GM23338 (cell line): ENCODE data around the gene ST8SIA4. TPM values are rescaled to one million over a fixed set of nuclear protein-coding genes. Genes with fewer than 3 reads are reported as not detected.

Experiments
- ATAC-seq: fragments of 200-7000 bp; cut with Tn5 transposase; 3 replicates; pipeline ENCODE4 v1.9.1; 2020
- DNase-seq: peaks from one replicate; pipeline ENCODE4 v3.0.0-alpha.2; 2015; ENCODE audit warnings: low spot score
- H2AFZ ChIP-seq: fragments of 200-600 bp; sonication (generic); 2 replicates; pipeline ENCODE4 v1.8.0; 2016; ENCODE audit warnings: antibody characterized with exemption, mild to moderate bottlenecking, moderate library complexity
- H3F3A ChIP-seq: fragments of 200-600 bp; sonication (generic); replicated peaks from 2 replicates; pipeline ENCODE4 v1.8.0; 2017; ENCODE audit warnings: antibody characterized with exemption, mixed run types, low read depth
- H3K27ac ChIP-seq: fragments of 200-600 bp; sonication (generic); 2 replicates; pipeline ENCODE4 v1.6.1; 2016; ENCODE audit warnings: low read depth
- H3K27me3 ChIP-seq: fragments of 200-600 bp; sonication (generic); 2 replicates; pipeline ENCODE4 v1.8.0; 2016; ENCODE audit warnings: mild to moderate bottlenecking, mixed run types, moderate library complexity; ENCODE audit not compliant: insufficient read depth
- H3K36me3 ChIP-seq: fragments of 200-600 bp; sonication (generic); 2 replicates; pipeline ENCODE4 v1.8.0; 2016; ENCODE audit warnings: mild to moderate bottlenecking; ENCODE audit not compliant: insufficient read depth
- H3K4me1 ChIP-seq: fragments of 200-600 bp; sonication (generic); 2 replicates; pipeline ENCODE4 v1.8.0; 2016; ENCODE audit warnings: mild to moderate bottlenecking, moderate library complexity; ENCODE audit not compliant: insufficient read depth
- H3K4me2 ChIP-seq: fragments of 200-600 bp; sonication (generic); 2 replicates; pipeline ENCODE4 v1.7.1; 2017; ENCODE audit warnings: mixed run types
- H3K4me3 ChIP-seq: fragments of 200-600 bp; sonication (generic); 2 replicates; pipeline ENCODE4 v1.6.1; 2016; ENCODE audit warnings: mixed run types
- H3K79me2 ChIP-seq: fragments of 200-600 bp; sonication (generic); replicated peaks from 2 replicates; pipeline ENCODE4 v1.8.0; 2017; ENCODE audit warnings: mild to moderate bottlenecking; ENCODE audit not compliant: insufficient read depth
- H3K9me2 ChIP-seq: fragments of 200-600 bp; sonication (generic); 2 replicates; pipeline ENCODE4 v1.8.0; 2017; ENCODE audit not compliant: insufficient read depth
- H4K20me1 ChIP-seq: fragments of 200-600 bp; sonication (generic); replicated peaks from 2 replicates; pipeline ENCODE4 v1.8.0; 2017; ENCODE audit warnings: mild to moderate bottlenecking; ENCODE audit not compliant: insufficient read depth
- H3K27ac Mint-ChIP-seq: 2 replicates; pipeline ENCODE4 v1.8.0; 2020; ENCODE audit warnings: inconsistent platforms, mild to moderate bottlenecking, moderate library complexity, mixed read lengths
- H3K27me3 Mint-ChIP-seq: 3 replicates; pipeline ENCODE4 v1.8.0; 2022; ENCODE audit warnings: low read depth, mild to moderate bottlenecking, moderate library complexity, mixed read lengths, inconsistent platforms; ENCODE audit not compliant: insufficient read depth, poor library complexity
- H3K36me3 Mint-ChIP-seq: 3 replicates; pipeline ENCODE4 v1.8.0; 2021; ENCODE audit warnings: low read depth, mild to moderate bottlenecking, inconsistent platforms, moderate library complexity, mixed read lengths
- H3K4me1 Mint-ChIP-seq: 3 replicates; pipeline ENCODE4 v1.8.0; 2020; ENCODE audit warnings: mild to moderate bottlenecking, inconsistent platforms, mixed read lengths
- H3K4me3 Mint-ChIP-seq: 3 replicates; pipeline ENCODE4 v1.8.0; 2021; ENCODE audit warnings: moderate library complexity, mild to moderate bottlenecking, inconsistent platforms, mixed read lengths
- H3K9me3 Mint-ChIP-seq: 3 replicates; pipeline ENCODE4 v1.8.0; 2020; ENCODE audit warnings: moderate library complexity, mild to moderate bottlenecking, inconsistent platforms, mixed read lengths
- JUNB ChIP-seq: IDR thresholded peaks from one replicate; pipeline ENCODE4 v1.6.1; 2016; ENCODE audit warnings: antibody characterized with exemption; ENCODE audit not compliant: unreplicated experiment
- NANOG ChIP-seq: IDR thresholded peaks from 2 replicates; pipeline ENCODE4 v1.6.1; 2016; ENCODE audit warnings: antibody characterized with exemption, borderline replicate concordance
- STAT1 ChIP-seq: IDR thresholded peaks from one replicate; pipeline ENCODE4 v1.6.1; 2016; ENCODE audit warnings: antibody characterized with exemption; ENCODE audit not compliant: unreplicated experiment
- ZNF114 ChIP-seq: fragments of 250-450 bp; sonication (Bioruptor Pico); IDR thresholded peaks from 2 replicates; pipeline ENCODE4 v1.5.0; 2020; ENCODE audit warnings: mild to moderate bottlenecking, moderate library complexity
- ZNF331 ChIP-seq: fragments of 250-450 bp; sonication (Bioruptor Pico); IDR thresholded peaks from 2 replicates; pipeline ENCODE4 v1.5.0; 2020; ENCODE audit warnings: low read depth, mild to moderate bottlenecking, moderate library complexity
- polyA plus RNA-seq: library from polyadenylated mRNA; unstranded; fragments of >200 nt; fragmentation: Nextera tagmentation; extraction: Ambion mirVana; gene quantifications from 2 replicates; pipeline ENCODE4 v1.2.1, GENCODE V29; 2016
- total RNA-seq: library from RNA; depleted of rRNA; stranded (reverse); fragments of >200 nt; shearing (Covaris generic); gene quantifications from 2 replicates; pipeline ENCODE4 v1.2.3, GENCODE V29; 2014
- TF ChIP-seq, protein P1 (sequence below): fragments of 250-450 bp; sonication (Bioruptor Pico); IDR thresholded peaks from 2 replicates; pipeline ENCODE4 v1.5.0; 2020; ENCODE audit warnings: mild to moderate bottlenecking, moderate library complexity
- TF ChIP-seq, protein P2 (sequence below), 2 experiments: fragments of 200-600 bp in 1 of 2; sonication (generic) in 1 of 2; conservative IDR thresholded peaks; 2 replicates each; pipeline versions ENCODE4 v1.5.1 to v1.6.1; 2016 to 2017; ENCODE audit warnings: antibody characterized with exemption in 2 of 2, low read depth in 2 of 2, mild to moderate bottlenecking in 2 of 2, moderate library complexity in 1 of 2
- TF ChIP-seq, protein P3 (sequence below): IDR thresholded peaks from 2 replicates; pipeline ENCODE4 v1.6.1; 2016; ENCODE audit warnings: antibody characterized with exemption

ST8SIA4 gene
- total and polyA plus RNA-seq, 2 experiments from 2014 or later: 0.11 to 0.28 TPM

DNA sequence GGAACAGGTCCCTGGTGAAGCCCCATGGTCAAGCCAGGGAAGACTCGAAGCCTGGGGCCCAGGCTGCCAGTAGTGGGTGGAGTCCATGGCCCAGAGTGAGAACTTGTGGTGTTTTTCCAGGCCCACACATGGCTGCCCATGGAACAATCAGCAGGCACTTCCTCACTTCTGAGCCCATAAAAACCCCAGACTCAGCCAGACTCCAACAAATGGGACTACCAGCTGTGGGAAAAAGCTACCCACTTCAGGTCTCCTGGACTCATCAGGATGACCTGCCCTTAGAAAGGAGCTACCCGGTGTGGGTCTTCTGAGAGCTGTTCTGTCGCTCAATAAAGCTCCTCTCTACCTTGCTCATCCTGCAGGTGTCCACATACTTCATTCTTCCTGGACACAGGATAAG, 108.9 kb downstream of the ST8SIA4 start:
- Histone ChIP-seq H3K79me2 (no peaks in the 10 kb centered on the region), H3K27me3 (no peaks in the 10 kb centered on the region), H3K9me2 (0 out of 2 replicates have a peak, but pooled peaks cover 9% of the 10 kb centered on the region), H3K4me1 (peaks cover 11% of the 10 kb centered on the region; the same call in 1 of the 2 replicates), H3K4me2 (no peak overlapping the region), H3K27ac (no peak overlapping the region), H4K20me1 (no peaks in the 10 kb centered on the region), H3K4me3 (no peak overlapping the region), H3F3A (no peaks in the 10 kb centered on the region), H3K36me3 (no peaks in the 10 kb centered on the region), H2AFZ (no peak overlapping the region)
- TF ChIP-seq, protein P1, sequence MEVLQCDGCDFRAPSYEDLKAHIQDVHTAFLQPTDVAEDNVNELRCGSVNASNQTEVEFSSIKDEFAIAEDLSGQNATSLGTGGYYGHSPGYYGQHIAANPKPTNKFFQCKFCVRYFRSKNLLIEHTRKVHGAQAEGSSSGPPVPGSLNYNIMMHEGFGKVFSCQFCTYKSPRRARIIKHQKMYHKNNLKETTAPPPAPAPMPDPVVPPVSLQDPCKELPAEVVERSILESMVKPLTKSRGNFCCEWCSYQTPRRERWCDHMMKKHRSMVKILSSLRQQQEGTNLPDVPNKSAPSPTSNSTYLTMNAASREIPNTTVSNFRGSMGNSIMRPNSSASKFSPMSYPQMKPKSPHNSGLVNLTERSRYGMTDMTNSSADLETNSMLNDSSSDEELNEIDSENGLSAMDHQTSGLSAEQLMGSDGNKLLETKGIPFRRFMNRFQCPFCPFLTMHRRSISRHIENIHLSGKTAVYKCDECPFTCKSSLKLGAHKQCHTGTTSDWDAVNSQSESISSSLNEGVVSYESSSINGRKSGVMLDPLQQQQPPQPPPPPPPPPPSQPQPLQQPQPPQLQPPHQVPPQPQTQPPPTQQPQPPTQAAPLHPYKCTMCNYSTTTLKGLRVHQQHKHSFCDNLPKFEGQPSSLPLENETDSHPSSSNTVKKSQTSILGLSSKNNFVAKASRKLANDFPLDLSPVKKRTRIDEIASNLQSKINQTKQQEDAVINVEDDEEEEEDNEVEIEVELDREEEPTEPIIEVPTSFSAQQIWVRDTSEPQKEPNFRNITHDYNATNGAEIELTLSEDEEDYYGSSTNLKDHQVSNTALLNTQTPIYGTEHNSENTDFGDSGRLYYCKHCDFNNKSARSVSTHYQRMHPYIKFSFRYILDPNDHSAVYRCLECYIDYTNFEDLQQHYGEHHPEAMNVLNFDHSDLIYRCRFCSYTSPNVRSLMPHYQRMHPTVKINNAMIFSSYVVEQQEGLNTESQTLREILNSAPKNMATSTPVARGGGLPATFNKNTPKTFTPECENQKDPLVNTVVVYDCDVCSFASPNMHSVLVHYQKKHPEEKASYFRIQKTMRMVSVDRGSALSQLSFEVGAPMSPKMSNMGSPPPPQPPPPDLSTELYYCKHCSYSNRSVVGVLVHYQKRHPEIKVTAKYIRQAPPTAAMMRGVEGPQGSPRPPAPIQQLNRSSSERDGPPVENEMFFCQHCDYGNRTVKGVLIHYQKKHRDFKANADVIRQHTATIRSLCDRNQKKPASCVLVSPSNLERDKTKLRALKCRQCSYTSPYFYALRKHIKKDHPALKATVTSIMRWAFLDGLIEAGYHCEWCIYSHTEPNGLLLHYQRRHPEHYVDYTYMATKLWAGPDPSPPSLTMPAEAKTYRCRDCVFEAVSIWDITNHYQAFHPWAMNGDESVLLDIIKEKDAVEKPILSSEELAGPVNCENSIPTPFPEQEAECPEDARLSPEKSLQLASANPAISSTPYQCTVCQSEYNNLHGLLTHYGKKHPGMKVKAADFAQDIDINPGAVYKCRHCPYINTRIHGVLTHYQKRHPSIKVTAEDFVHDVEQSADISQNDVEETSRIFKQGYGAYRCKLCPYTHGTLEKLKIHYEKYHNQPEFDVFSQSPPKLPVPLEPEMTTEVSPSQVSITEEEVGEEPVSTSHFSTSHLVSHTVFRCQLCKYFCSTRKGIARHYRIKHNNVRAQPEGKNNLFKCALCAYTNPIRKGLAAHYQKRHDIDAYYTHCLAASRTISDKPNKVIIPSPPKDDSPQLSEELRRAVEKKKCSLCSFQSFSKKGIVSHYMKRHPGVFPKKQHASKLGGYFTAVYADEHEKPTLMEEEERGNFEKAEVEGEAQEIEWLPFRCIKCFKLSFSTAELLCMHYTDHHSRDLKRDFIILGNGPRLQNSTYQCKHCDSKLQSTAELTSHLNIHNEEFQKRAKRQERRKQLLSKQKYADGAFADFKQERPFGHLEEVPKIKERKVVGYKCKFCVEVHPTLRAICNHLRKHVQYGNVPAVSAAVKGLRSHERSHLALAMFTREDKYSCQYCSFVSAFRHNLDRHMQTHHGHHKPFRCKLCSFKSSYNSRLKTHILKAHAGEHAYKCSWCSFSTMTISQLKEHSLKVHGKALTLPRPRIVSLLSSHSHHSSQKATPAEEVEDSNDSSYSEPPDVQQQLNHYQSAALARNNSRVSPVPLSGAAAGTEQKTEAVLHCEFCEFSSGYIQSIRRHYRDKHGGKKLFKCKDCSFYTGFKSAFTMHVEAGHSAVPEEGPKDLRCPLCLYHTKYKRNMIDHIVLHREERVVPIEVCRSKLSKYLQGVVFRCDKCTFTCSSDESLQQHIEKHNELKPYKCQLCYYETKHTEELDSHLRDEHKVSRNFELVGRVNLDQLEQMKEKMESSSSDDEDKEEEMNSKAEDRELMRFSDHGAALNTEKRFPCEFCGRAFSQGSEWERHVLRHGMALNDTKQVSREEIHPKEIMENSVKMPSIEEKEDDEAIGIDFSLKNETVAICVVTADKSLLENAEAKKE (CRISPR knock-in tag): no peak
- TF ChIP-seq, protein P2, sequence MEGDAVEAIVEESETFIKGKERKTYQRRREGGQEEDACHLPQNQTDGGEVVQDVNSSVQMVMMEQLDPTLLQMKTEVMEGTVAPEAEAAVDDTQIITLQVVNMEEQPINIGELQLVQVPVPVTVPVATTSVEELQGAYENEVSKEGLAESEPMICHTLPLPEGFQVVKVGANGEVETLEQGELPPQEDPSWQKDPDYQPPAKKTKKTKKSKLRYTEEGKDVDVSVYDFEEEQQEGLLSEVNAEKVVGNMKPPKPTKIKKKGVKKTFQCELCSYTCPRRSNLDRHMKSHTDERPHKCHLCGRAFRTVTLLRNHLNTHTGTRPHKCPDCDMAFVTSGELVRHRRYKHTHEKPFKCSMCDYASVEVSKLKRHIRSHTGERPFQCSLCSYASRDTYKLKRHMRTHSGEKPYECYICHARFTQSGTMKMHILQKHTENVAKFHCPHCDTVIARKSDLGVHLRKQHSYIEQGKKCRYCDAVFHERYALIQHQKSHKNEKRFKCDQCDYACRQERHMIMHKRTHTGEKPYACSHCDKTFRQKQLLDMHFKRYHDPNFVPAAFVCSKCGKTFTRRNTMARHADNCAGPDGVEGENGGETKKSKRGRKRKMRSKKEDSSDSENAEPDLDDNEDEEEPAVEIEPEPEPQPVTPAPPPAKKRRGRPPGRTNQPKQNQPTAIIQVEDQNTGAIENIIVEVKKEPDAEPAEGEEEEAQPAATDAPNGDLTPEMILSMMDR (conservative IDR thresholded peaks at IDR 0.05; ENCODE audit: low read depth in 2 of 2): no peak
- no peak for TF ChIP-seq ZNF331 (CRISPR knock-in tag)
- TF ChIP-seq, protein P3, sequence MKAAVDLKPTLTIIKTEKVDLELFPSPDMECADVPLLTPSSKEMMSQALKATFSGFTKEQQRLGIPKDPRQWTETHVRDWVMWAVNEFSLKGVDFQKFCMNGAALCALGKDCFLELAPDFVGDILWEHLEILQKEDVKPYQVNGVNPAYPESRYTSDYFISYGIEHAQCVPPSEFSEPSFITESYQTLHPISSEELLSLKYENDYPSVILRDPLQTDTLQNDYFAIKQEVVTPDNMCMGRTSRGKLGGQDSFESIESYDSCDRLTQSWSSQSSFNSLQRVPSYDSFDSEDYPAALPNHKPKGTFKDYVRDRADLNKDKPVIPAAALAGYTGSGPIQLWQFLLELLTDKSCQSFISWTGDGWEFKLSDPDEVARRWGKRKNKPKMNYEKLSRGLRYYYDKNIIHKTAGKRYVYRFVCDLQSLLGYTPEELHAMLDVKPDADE: no peak
- no peak for TF ChIP-seq STAT1
- TF ChIP-seq JUNB: no peak
- no peak for TF ChIP-seq NANOG
- no peak for TF ChIP-seq ZNF114
- ATAC-seq: no peak
- peaks cover 4% of the 10 kb centered on the region for H3K36me3 Mint-ChIP-seq
- peaks cover 22% of the 10 kb centered on the region for H3K4me1 Mint-ChIP-seq
- H3K27ac Mint-ChIP-seq: no peak overlapping the region
- H3K9me3 Mint-ChIP-seq: peaks cover 22% of the 10 kb centered on the region
- no peak overlapping the region for H3K4me3 Mint-ChIP-seq
- H3K27me3 Mint-ChIP-seq: peaks cover 2% of the 10 kb centered on the region
- DNase-seq: no peak
